Skeletal muscle satellite cell (primary cell): ENCODE measurements around the gene CIPC.

Experiments
- H3K27me3 ChIP-seq: 2 replicates; pipeline ENCODE4 v1.7.0; 2013; ENCODE audit warnings: low read length; ENCODE audit not compliant: control insufficient read depth, insufficient read depth
- H3K36me3 ChIP-seq: 2 replicates; pipeline ENCODE4 v1.7.0; 2013; ENCODE audit warnings: mild to moderate bottlenecking, control low read depth, low read length; ENCODE audit not compliant: insufficient read depth
- H3K4me1 ChIP-seq: 2 replicates; pipeline ENCODE4 v1.7.0; 2013; ENCODE audit warnings: low read length; ENCODE audit not compliant: control insufficient read depth, insufficient read depth
- H3K4me2 ChIP-seq: 2 replicates; pipeline ENCODE4 v1.7.0; 2013; ENCODE audit warnings: mild to moderate bottlenecking, low read length
- H3K4me3 ChIP-seq: 2 replicates; pipeline ENCODE4 v1.7.0; 2013; ENCODE audit warnings: low read length
- H3K9ac ChIP-seq: 2 replicates; pipeline ENCODE4 v1.7.0; 2013; ENCODE audit warnings: mild to moderate bottlenecking, low read depth, low read length, moderate library complexity
- H3K9me3 ChIP-seq: replicated peaks from 2 replicates; pipeline ENCODE4 v1.7.0; 2013; ENCODE audit warnings: mild to moderate bottlenecking, control low read depth, low read length

CIPC gene

GRCh38 chr14:77145975-77146740, 48.1 kb downstream of the CIPC start:
- Histone ChIP-seq H3K4me1 (no peaks in the 10 kb centered on the region), H3K27me3 (peaks cover 74% of the 10 kb centered on the region), H3K9ac (no peak overlapping the region), H3K9me3 (no peaks in the 10 kb centered on the region), H3K4me3 (no peak overlapping the region), H3K4me2 (no peak overlapping the region), H3K36me3 (no peaks in the 10 kb centered on the region)

GRCh38 chr14:77148510-77149231, 50.6 kb downstream of the CIPC start:
- H3K4me3 ChIP-seq: no peak overlapping the region
- no peaks in the 10 kb centered on the region for H3K36me3 ChIP-seq
- no peak overlapping the region for H3K4me2 ChIP-seq
- H3K9ac ChIP-seq: no peak overlapping the region
- H3K27me3 ChIP-seq: peaks cover 62% of the 10 kb centered on the region
- H3K4me1 ChIP-seq: no peaks in the 10 kb centered on the region
- no peaks in the 10 kb centered on the region for H3K9me3 ChIP-seq

GRCh38 chr14:77151245-77151644, 53.2 kb downstream of the CIPC start:
- no peak overlapping the region for H3K4me3 ChIP-seq
- H3K36me3 ChIP-seq: no peaks in the 10 kb centered on the region
- H3K4me2 ChIP-seq: no peak overlapping the region
- H3K27me3 ChIP-seq: peaks cover 59% of the 10 kb centered on the region
- no peaks in the 10 kb centered on the region for H3K9me3 ChIP-seq
- no peak overlapping the region for H3K9ac ChIP-seq
- no peaks in the 10 kb centered on the region for H3K4me1 ChIP-seq

GRCh38 chr14:77151918-77152588, 54.0 kb downstream of the CIPC start:
- H3K27me3 ChIP-seq: peaks cover 51% of the 10 kb centered on the region

GRCh38 chr14:77153802-77154201, 55.7 kb downstream of the CIPC start:
- H3K9me3 ChIP-seq: no peaks in the 10 kb centered on the region
- H3K9ac ChIP-seq: no peak overlapping the region
- H3K36me3 ChIP-seq: no peaks in the 10 kb centered on the region
- no peak overlapping the region for H3K4me2 ChIP-seq
- no peak overlapping the region for H3K4me3 ChIP-seq
- peaks cover 9% of the 10 kb centered on the region for H3K4me1 ChIP-seq
- H3K27me3 ChIP-seq: peaks cover 48% of the 10 kb centered on the region

More at GRCh38 chr14:77151918-77152588, 54.0 kb downstream of the CIPC start:
- Histone ChIP-seq H3K36me3 (no peaks in the 10 kb centered on the region), H3K4me3 (no peak overlapping the region), H3K4me2 (no peak overlapping the region), H3K4me1 (no peaks in the 10 kb centered on the region), H3K9ac (no peak overlapping the region), H3K9me3 (no peaks in the 10 kb centered on the region)

- no peak overlapping the region for H3K4me3 ChIP-seq
- H3K9ac ChIP-seq: no peak overlapping the region
- H3K4me2 ChIP-seq: no peak overlapping the region
- H3K9me3 ChIP-seq: no peaks in the 10 kb centered on the region
- H3K4me1 ChIP-seq: peaks cover 9% of the 10 kb centered on the region
- H3K36me3 ChIP-seq: no peaks in the 10 kb centered on the region
- peaks cover 49% of the 10 kb centered on the region for H3K27me3 ChIP-seq
Measured at GRCh38 chr14:77154421-77154820, 56.4 kb downstream of the CIPC start.

GRCh38 chr14:77155083-77155482, 57.0 kb downstream of the CIPC start:
- H3K4me2 ChIP-seq: no peak overlapping the region
- no peak overlapping the region for H3K4me3 ChIP-seq
- H3K4me1 ChIP-seq: peaks cover 9% of the 10 kb centered on the region
- no peaks in the 10 kb centered on the region for H3K36me3 ChIP-seq
- no peaks in the 10 kb centered on the region for H3K9me3 ChIP-seq
- H3K9ac ChIP-seq: no peak overlapping the region
- H3K27me3 ChIP-seq: peaks cover 46% of the 10 kb centered on the region

GRCh38 chr14:77157740-77158139, 59.7 kb downstream of the CIPC start:
- H3K36me3 ChIP-seq: no peaks in the 10 kb centered on the region
- no peak overlapping the region for H3K4me3 ChIP-seq
- H3K9me3 ChIP-seq: no peaks in the 10 kb centered on the region
- peak overlapping the region; percentile 18 for H3K9ac ChIP-seq
- H3K4me2 ChIP-seq: peak overlapping the region; percentile 31
- peaks cover 48% of the 10 kb centered on the region for H3K27me3 ChIP-seq
- H3K4me1 ChIP-seq: peaks cover 9% of the 10 kb centered on the region

- H3K9ac ChIP-seq: peak overlapping the region; percentile 18
- H3K27me3 ChIP-seq: peaks cover 44% of the 10 kb centered on the region
- H3K4me2 ChIP-seq: peak overlapping the region; percentile 63
- no peak overlapping the region for H3K4me3 ChIP-seq
- peaks cover 9% of the 10 kb centered on the region for H3K4me1 ChIP-seq
- H3K9me3 ChIP-seq: no peaks in the 10 kb centered on the region
- H3K36me3 ChIP-seq: no peaks in the 10 kb centered on the region
Measured at GRCh38 chr14:77158175-77158881, 60.3 kb downstream of the CIPC start.

- H3K9me3 ChIP-seq: no peaks in the 10 kb centered on the region
- H3K36me3 ChIP-seq: no peaks in the 10 kb centered on the region
- H3K9ac ChIP-seq: no peak overlapping the region
- peak overlapping the region; percentile 63 for H3K4me2 ChIP-seq
- H3K27me3 ChIP-seq: peaks cover 38% of the 10 kb centered on the region
- no peak overlapping the region for H3K4me3 ChIP-seq
- peaks cover 9% of the 10 kb centered on the region for H3K4me1 ChIP-seq
Measured at GRCh38 chr14:77158882-77159255, 60.8 kb downstream of the CIPC start.

GRCh38 chr14:77161011-77161410, 63.0 kb downstream of the CIPC start:
- Histone ChIP-seq H3K9ac (no peak overlapping the region), H3K36me3 (no peaks in the 10 kb centered on the region), H3K4me3 (no peak overlapping the region)

More at GRCh38 chr14:77161011-77161410, 63.0 kb downstream of the CIPC start:
- H3K27me3 ChIP-seq: peaks cover 18% of the 10 kb centered on the region
- H3K4me2 ChIP-seq: no peak overlapping the region
- H3K4me1 ChIP-seq: peaks cover 9% of the 10 kb centered on the region
- no peaks in the 10 kb centered on the region for H3K9me3 ChIP-seq
